Caco-2 (cell line): ENCODE measurements around the gene PLK5. TPM values are rescaled to one million over a fixed set of nuclear protein-coding genes. Genes with fewer than 3 reads are reported as not detected.
A peak's percentile ranks its signal among the peaks of the same experiment; 100 is the strongest.

ENCODE experiments used
- BruUV-seq: library from RNA; stranded (reverse); fragments of 400-500 nt; replicated peaks from 2 replicates; lab custom pipeline; 2021; lab: Mats Ljungman, UMichigan
- CTCF ChIA-PET: fragments of 300-600 bp; sonication (Branson Sonifier 250); formaldehyde crosslinking; loops from one replicate; lab custom pipeline; 2022; ENCODE audit warnings: antibody characterized with exemption; lab: Charles Lee
- POLR2A ChIA-PET: fragments of 300-600 bp; sonication (Branson Sonifier 250); formaldehyde crosslinking; loops from one replicate; lab custom pipeline; 2022; ENCODE audit warnings: antibody characterized with exemption; lab: Charles Lee
- DNase-seq, 2 experiments: peaks; one replicate each; pipeline versions ENCODE4 v3.0.0 to v3.0.0-alpha.2; 2020 to 2022
- H3K27me3 ChIP-seq: replicated peaks from 2 replicates; pipeline ENCODE4 v1.6.0; 2011; ENCODE audit warnings: low read length; ENCODE audit not compliant: control insufficient read depth, insufficient read depth
- H3K36me3 ChIP-seq: 2 replicates; pipeline ENCODE4 v1.5.1; 2011; ENCODE audit warnings: low read length; ENCODE audit not compliant: control insufficient read depth, insufficient read depth
- H3K4me1 ChIP-seq: fragments of 250-450 bp; sonication (Bioruptor Pico); 2 replicates; pipeline ENCODE4 v1.5.1; 2020; ENCODE audit warnings: mild to moderate bottlenecking
- H3K4me3 ChIP-seq: 2 replicates; pipeline ENCODE4 v1.5.1; 2011; ENCODE audit warnings: low read depth, mild to moderate bottlenecking, control low read depth, low read length
- H3K9me3 ChIP-seq: fragments of 250-450 bp; sonication (Bioruptor Pico); 2 replicates; pipeline ENCODE4 v1.5.1; 2020; ENCODE audit warnings: mild to moderate bottlenecking, moderate library complexity
- H3K27ac Mint-ChIP-seq: one replicate; pipeline ENCODE4 v1.8.0; 2022; ENCODE audit warnings: mixed read lengths; ENCODE audit not compliant: unreplicated experiment
- H3K27me3 Mint-ChIP-seq: one replicate; pipeline ENCODE4 v1.8.0; 2022; ENCODE audit warnings: mixed read lengths; ENCODE audit not compliant: insufficient read depth, unreplicated experiment
- H3K36me3 Mint-ChIP-seq: one replicate; pipeline ENCODE4 v1.8.0; 2022; ENCODE audit warnings: mild to moderate bottlenecking, mixed read lengths; ENCODE audit not compliant: insufficient read depth, unreplicated experiment
- H3K4me1 Mint-ChIP-seq: one replicate; pipeline ENCODE4 v1.8.0; 2022; ENCODE audit warnings: low read depth, mixed read lengths; ENCODE audit not compliant: unreplicated experiment
- H3K4me3 Mint-ChIP-seq: one replicate; pipeline ENCODE4 v1.8.0; 2022; ENCODE audit warnings: mild to moderate bottlenecking, moderate library complexity, mixed read lengths; ENCODE audit not compliant: unreplicated experiment
- H3K9me3 Mint-ChIP-seq: one replicate; pipeline ENCODE4 v1.8.0; 2022; ENCODE audit warnings: mixed read lengths; ENCODE audit not compliant: unreplicated experiment
- CTCF ChIP-seq, 2 experiments: fragments of 200-600 bp in 1 of 2; IDR thresholded peaks; 1 replicate in 1 of 2; 2 replicates in 1 of 2; pipeline versions ENCODE4 v1.5.1 to v1.8.0; 2011 to 2022; ENCODE audit warnings: antibody characterized with exemption in 1 of 2, control low read depth in 1 of 2, inconsistent platforms in 1 of 2, low read depth in 1 of 2, low read length in 1 of 2, mild to moderate bottlenecking in 1 of 2, moderate library complexity in 1 of 2; ENCODE audit not compliant: insufficient read depth in 1 of 2, severe bottlenecking in 1 of 2, unreplicated experiment in 1 of 2
- intact Hi-C: fragments of 100-400 bp; cut with micrococcal nuclease; formaldehyde crosslinking; loops from one replicate; pipeline ENCODE4 v1.10.0; 2022; ENCODE audit not compliant: unreplicated experiment
- total RNA-seq: library from RNA; stranded (reverse); gene quantifications from 2 replicates; pipeline ENCODE4 v1.2.3, GENCODE V29; 2022

PLK5 gene
- total RNA-seq, 1 experiment from 2014 or later: not detected

GRCh38 chr19:1561236-1561842 lies 37.5 kb downstream of the PLK5 start:
- DNase-seq: no peak
- H3K27me3 Mint-ChIP-seq: no peaks in the 10 kb centered on the region
- H3K9me3 Mint-ChIP-seq: no peaks in the 10 kb centered on the region
- H3K36me3 Mint-ChIP-seq: peaks cover 27% of the 10 kb centered on the region
- no peaks in the 10 kb centered on the region for H3K27me3 ChIP-seq
- H3K4me3 Mint-ChIP-seq: no peak overlapping the region
- intact Hi-C loops: no loop called here
- no TSS peak for BruUV-seq
- no peak overlapping the region for H3K27ac Mint-ChIP-seq
- no peaks in the 10 kb centered on the region for H3K4me1 Mint-ChIP-seq
- ChIA-PET POLR2A (no interaction called here), CTCF (no interaction called here)
- no peak overlapping the region for H3K4me3 ChIP-seq
- 0 out of 2 replicates have a peak, but pooled peaks cover 1% of the 10 kb centered on the region for H3K36me3 ChIP-seq
- H3K9me3 ChIP-seq: no peaks in the 10 kb centered on the region
- H3K4me1 ChIP-seq: no peaks in the 10 kb centered on the region
- no peak for TF ChIP-seq CTCF (IDR thresholded peaks at IDR 0.05; ENCODE audit: insufficient read depth in 1 of 2, low read depth in 1 of 2, low read length in 1 of 2, severe bottlenecking in 1 of 2, unreplicated experiment in 1 of 2)

DNA sequence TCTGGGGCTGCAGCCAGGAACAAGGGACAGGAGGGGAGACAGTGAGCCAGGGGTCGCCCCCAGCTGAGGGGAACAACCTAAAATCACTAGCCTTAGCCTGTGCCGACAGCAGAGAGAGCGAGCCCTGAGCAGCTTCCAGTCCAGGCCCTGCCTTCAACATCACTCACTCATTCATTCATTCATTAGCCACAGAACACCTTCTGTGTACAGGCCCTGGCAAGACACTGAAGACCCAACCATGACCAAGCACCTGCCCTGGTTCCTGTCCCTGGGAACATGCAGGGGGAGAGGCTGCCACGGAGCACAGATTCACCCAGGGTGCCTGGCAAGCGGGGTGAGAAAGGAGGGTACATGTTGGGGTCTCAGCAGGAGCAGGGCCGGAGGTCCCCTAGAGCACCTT lies 39.4 kb downstream of the PLK5 start:
- H3K27me3 ChIP-seq: no peaks in the 10 kb centered on the region
- H3K4me1 ChIP-seq: no peaks in the 10 kb centered on the region
- no peak for TF ChIP-seq CTCF (IDR thresholded peaks at IDR 0.05; ENCODE audit: insufficient read depth in 1 of 2, low read depth in 1 of 2, low read length in 1 of 2, severe bottlenecking in 1 of 2, unreplicated experiment in 1 of 2)
- ChIA-PET POLR2A (no interaction called here), CTCF (no interaction called here)
- BruUV-seq: no TSS peak
- peaks cover 15% of the 10 kb centered on the region for H3K36me3 Mint-ChIP-seq
- no peaks in the 10 kb centered on the region for H3K9me3 ChIP-seq
- H3K36me3 ChIP-seq: no peaks in the 10 kb centered on the region
- H3K27ac Mint-ChIP-seq: no peak overlapping the region
- no peak overlapping the region for H3K4me3 Mint-ChIP-seq
- intact Hi-C loops: no loop called here
- DNase-seq: no peak
- no peak overlapping the region for H3K4me3 ChIP-seq
- H3K4me1 Mint-ChIP-seq: no peaks in the 10 kb centered on the region
- no peaks in the 10 kb centered on the region for H3K9me3 Mint-ChIP-seq
- H3K27me3 Mint-ChIP-seq: no peaks in the 10 kb centered on the region

- H3K27me3 Mint-ChIP-seq: peaks cover 5% of the 10 kb centered on the region
- H3K4me1 ChIP-seq: peaks cover 8% of the 10 kb centered on the region
- no peak overlapping the region for H3K27ac Mint-ChIP-seq
- no peaks in the 10 kb centered on the region for H3K27me3 ChIP-seq
- TF ChIP-seq CTCF (IDR thresholded peaks at IDR 0.05; ENCODE audit: insufficient read depth in 1 of 2, low read depth in 1 of 2, low read length in 1 of 2, severe bottlenecking in 1 of 2, unreplicated experiment in 1 of 2): no peak
- ChIA-PET CTCF (interaction anchor here (0.6 to 1.0 kb wide), 3 partner anchors 18 to 24 kb away, joined by 3 to 8 read pairs (median 3); no protein-coding TSS in a partner anchor), POLR2A (interaction anchor here (1.0 kb wide), 1 partner anchor 23 kb away, joined by 3 read pairs; no protein-coding TSS in a partner anchor)
- no TSS peak for BruUV-seq
- H3K9me3 ChIP-seq: no peaks in the 10 kb centered on the region
- H3K4me3 Mint-ChIP-seq: peak overlapping the region; percentile 55
- intact Hi-C loops: no loop called here
- peaks cover 12% of the 10 kb centered on the region for H3K4me1 Mint-ChIP-seq
- H3K9me3 Mint-ChIP-seq: no peaks in the 10 kb centered on the region
- peak; percentile 52 to 56 for DNase-seq
- H3K36me3 ChIP-seq: no peaks in the 10 kb centered on the region
- peaks cover 13% of the 10 kb centered on the region for H3K36me3 Mint-ChIP-seq
- peak overlapping the region; percentile 67 for H3K4me3 ChIP-seq
These were observed 42.7 kb downstream of the PLK5 start for GRCh38 chr19:1566392-1567115.
